ENCODE measurements around the gene URGCP. TPM values are rescaled to one million over a fixed set of nuclear protein-coding genes. Genes with fewer than 3 reads are reported as not detected.

URGCP gene
- total RNA-seq, 4 donors from 2014 or later, result 33.4 to 47.9 (median 39.2) TPM

GRCh38 chr7:43870316-43870715 lies 36.1 kb downstream of the URGCP start:
- 79 to 80% methylated on average over 3 to 4 of the region's 4 CpGs for WGBS, 2 donors (ENCODE audit: low coverage in 1 of 2)
- TF ChIP-seq POLR2A (IDR thresholded peaks at IDR 0.05) (no peak), EP300 (IDR thresholded peaks at IDR 0.05) (no peak), POLR2AphosphoS5 (IDR thresholded peaks at IDR 0.05) (no peak), CTCF (IDR thresholded peaks at IDR 0.05) (no peak)
- H3K27me3 ChIP-seq, result no peaks in the 10 kb centered on the region
- H3K9me3 ChIP-seq, result no peaks in the 10 kb centered on the region
- peak overlapping the region; percentile 79 to 91 (median 89) for H3K27ac ChIP-seq
- H3K36me3 ChIP-seq, result peaks cover 0 to 42% of the 10 kb centered on the region in 2 donors
- no peak for ATAC-seq
- H3K4me1 ChIP-seq, result peaks cover 0 to 46% (median 17%) of the 10 kb centered on the region in 3 donors
- H3K4me3 ChIP-seq, result peak overlapping the region in 1 of 2 donors; percentile 90

GRCh38 chr7:43869867-43870240 lies 36.5 kb downstream of the URGCP start:
- Histone ChIP-seq H3K27me3 (no peaks in the 10 kb centered on the region), H3K36me3 (peaks cover 0 to 41% of the 10 kb centered on the region in 2 donors), H3K9me3 (no peaks in the 10 kb centered on the region), H3K27ac (peak overlapping the region; percentile 79 to 91 (median 89)), H3K4me3 (peak overlapping the region; percentile 89 to 90), H3K4me1 (peaks cover 0 to 46% (median 17%) of the 10 kb centered on the region in 3 donors)
- no peak for TF ChIP-seq POLR2A (IDR thresholded peaks at IDR 0.05)
- peak; percentile 49 for TF ChIP-seq POLR2AphosphoS5 (IDR thresholded peaks at IDR 0.05)
- ATAC-seq, result peak; percentile 73
- WGBS, 2 donors (ENCODE audit: low coverage in 1 of 2), result 19 to 25% methylated on average over 8 to 13 of the region's 13 CpGs

- TF ChIP-seq POLR2AphosphoS5 (IDR thresholded peaks at IDR 0.05) (peak; percentile 65), POLR2A (IDR thresholded peaks at IDR 0.05) (peak; percentile 54 to 57), CTCF (IDR thresholded peaks at IDR 0.05) (no peak)
- Histone ChIP-seq H3K27me3 (no peaks in the 10 kb centered on the region), H3K27ac (peak within 1 kb of the TSS; percentile 79 to 91 (median 89)), H3K9me3 (no peaks in the 10 kb centered on the region), H3K4me1 (peaks cover 0 to 46% (median 17%) of the 10 kb centered on the region in 3 donors), H3K4me3 (peak within 1 kb of the TSS; percentile 89 to 90), H3K36me3 (peaks cover 0 to 35% of the 10 kb centered on the region in 2 donors)
- 0 to 2% methylated on average over 3 to 6 of the region's 81 CpGs for WGBS, 2 donors (ENCODE audit: low coverage in 1 of 2)
- peak; percentile 97 for ATAC-seq
Measured at GRCh38 chr7:43869006-43869866, 37.2 kb downstream of the URGCP start, which contains the start of gene MRPS24. TSS of gene MRPS24 (minus strand) at chr7:43869517. CDS start at chr7:43869495, 22 bp downstream.

- no peak for ATAC-seq
- H3K4me1 ChIP-seq, result peaks cover 0 to 41% (median 17%) of the 10 kb centered on the region in 3 donors
- 0% methylated on average over 1 to 6 of the region's 6 CpGs for WGBS, 2 donors (ENCODE audit: low coverage in 1 of 2)
- peak overlapping the region; percentile 63 to 91 (median 89) for H3K27ac ChIP-seq
- H3K36me3 ChIP-seq, result peaks cover 0 to 30% of the 10 kb centered on the region in 2 donors
- H3K9me3 ChIP-seq, result no peaks in the 10 kb centered on the region
- TF ChIP-seq POLR2AphosphoS5 (IDR thresholded peaks at IDR 0.05) (no peak), POLR2A (IDR thresholded peaks at IDR 0.05) (no peak), EP300 (IDR thresholded peaks at IDR 0.05) (no peak), CTCF (IDR thresholded peaks at IDR 0.05) (no peak)
- H3K27me3 ChIP-seq, result no peaks in the 10 kb centered on the region
- peak overlapping the region; percentile 89 to 90 for H3K4me3 ChIP-seq
Measured at GRCh38 chr7:43868681-43869005, 37.8 kb downstream of the URGCP start.

GRCh38 chr7:43868181-43868580 lies 38.2 kb downstream of the URGCP start:
- WGBS, 2 donors (ENCODE audit: low coverage in 1 of 2), result 38 to 60% methylated on average over 4 to 6 of the region's 7 CpGs
- H3K27me3 ChIP-seq, result no peaks in the 10 kb centered on the region
- H3K27ac ChIP-seq, result peak overlapping the region in 1 of 4 donors; percentile 88
- H3K4me3 ChIP-seq, result peak overlapping the region in 1 of 2 donors; percentile 90
- peaks cover 0 to 36% (median 15%) of the 10 kb centered on the region in 3 donors for H3K4me1 ChIP-seq
- H3K9me3 ChIP-seq, result no peaks in the 10 kb centered on the region
- ATAC-seq, result no peak
- H3K36me3 ChIP-seq, result peaks cover 0 to 30% of the 10 kb centered on the region in 2 donors
- TF ChIP-seq POLR2AphosphoS5 (IDR thresholded peaks at IDR 0.05) (no peak), POLR2A (IDR thresholded peaks at IDR 0.05) (no peak), CTCF (IDR thresholded peaks at IDR 0.05) (no peak)
